GM03348 (cell line): Measurements from ENCODE around the gene ZNF529.
A peak's percentile ranks its signal among the peaks of the same experiment; 100 is the strongest.
"Not testable (repeated sequence)": the region's sequence is repeated elsewhere in the genome, so short reads cannot be mapped to it uniquely, and the experiment has no call there.

ENCODE experiments used
- DNase-seq: peaks from one replicate; pipeline ENCODE4 v3.0.0; 2012; ENCODE audit warnings: low spot score

ZNF529 gene

DNA sequence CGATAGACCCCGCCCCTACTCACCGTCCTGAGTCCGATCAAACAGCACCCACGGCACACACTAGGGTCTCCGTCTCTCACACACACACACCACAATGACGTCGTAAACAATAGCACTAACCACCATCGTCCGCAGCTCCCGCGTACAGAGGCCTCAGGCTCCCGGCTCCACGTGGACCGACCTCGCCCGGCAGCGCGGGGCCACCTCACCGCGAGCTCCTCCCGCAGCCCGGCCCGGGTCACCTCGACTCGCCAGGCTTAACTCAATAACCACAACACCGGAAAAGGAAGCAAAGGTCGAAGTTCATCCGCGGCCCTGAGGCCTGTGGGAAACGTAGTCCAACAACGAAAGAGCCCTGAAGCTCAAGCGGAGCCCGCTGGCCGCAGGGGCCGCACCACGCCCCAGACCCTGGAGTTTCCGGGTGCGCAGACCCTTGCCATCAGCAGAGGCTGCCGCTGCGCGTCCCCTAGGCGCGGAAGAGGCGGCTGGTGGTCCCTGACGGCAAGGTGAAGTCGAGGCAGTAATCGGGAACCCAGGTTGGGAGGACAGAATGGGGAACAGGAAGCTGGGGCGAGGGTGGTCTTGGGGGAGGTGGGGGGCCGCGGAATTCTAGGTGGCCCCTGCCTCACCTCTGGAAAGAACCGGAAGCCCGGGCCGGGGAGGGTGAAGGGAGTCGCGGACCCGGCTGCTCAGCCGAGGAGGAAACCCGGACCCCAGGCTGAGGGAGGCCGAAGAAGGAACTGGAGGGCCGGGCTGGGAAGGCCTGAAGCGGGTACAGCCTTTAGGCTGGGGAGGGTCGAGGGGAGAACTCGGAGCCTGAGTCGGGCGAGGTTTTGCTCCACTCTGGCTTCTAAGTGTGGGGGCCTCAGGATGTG is at the start of gene ZNF529:
Gene ZNF529, minus strand, starts transcription at position 273 of the 875 bp plus-strand sequence. CDS start 946 bp downstream, outside the sequence.
- peak; percentile 95 for DNase-seq

DNA sequence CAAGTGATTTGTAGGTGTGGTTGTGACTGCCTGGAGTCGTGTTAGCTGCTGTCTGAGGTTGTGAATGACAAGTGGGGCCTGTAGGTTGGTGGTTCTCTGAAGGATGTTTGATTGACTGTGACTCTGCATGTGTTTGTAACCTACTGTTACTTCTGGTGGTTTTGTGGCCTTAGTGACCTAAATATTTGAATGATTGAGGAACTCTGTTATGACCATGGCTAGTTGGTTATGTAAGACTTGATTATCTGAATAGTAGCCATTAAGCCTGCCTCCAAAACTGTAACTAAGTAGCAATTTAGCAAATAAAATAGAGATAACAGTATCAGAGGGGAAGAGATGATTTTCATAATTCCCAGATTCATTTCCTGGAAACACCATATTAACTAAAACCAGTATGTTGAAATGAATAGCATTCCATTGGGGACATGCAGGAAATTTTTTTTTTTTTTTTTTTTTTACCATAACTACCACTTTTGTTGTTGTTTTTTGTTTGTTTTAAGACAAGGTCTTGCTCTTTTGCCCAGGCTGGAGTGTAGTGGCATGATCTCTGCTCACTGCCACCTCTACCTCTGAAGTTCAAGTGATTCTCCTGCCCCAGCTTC is 32.9 kb upstream of the ZNF529 start:
- no peak for DNase-seq

DNA sequence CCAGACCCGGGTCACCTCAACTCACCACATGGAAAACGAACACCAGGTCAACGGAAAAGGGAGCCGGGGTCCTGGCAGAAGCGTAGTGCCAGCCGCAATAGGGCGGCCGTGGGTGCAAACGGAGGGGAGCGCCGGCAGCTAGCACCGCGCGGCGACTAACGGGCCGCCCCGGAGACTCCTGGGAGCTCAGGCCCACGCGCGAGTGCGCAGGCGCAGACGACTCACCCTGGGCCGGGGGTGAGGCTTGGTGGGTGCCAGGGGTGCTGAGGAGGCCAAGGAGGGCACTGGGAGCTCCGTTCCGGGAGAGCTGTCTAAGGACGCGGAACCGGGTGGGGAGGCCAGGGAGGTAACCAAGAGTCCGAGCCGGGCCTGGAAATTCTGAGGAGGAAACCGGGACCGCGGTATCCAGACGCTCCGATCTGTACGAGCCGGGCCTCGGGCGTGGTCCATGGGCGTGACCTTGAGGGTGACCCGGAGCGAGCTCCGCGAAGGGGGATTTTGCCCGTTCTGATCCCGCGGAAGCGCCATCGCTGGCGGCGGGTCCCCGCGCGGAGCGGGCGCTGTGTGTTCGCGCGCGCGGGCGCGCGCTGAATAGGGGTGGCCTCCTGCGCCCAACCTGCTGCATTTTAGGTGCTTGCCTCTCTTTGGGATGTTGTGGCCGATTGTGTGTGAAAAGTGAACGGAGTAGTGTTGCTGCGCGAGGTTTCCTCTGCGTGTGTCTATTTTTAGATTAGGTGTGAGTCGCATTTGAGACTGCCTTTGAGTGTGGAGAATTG is 32.2 kb upstream of the ZNF529 start, which contains the start of gene ZNF382:
Gene ZNF382, plus strand, starts transcription at position 213 of the 776 bp plus-strand sequence. CDS start 4,602 bp downstream, outside the sequence.
- peak; percentile 94 for DNase-seq

DNA sequence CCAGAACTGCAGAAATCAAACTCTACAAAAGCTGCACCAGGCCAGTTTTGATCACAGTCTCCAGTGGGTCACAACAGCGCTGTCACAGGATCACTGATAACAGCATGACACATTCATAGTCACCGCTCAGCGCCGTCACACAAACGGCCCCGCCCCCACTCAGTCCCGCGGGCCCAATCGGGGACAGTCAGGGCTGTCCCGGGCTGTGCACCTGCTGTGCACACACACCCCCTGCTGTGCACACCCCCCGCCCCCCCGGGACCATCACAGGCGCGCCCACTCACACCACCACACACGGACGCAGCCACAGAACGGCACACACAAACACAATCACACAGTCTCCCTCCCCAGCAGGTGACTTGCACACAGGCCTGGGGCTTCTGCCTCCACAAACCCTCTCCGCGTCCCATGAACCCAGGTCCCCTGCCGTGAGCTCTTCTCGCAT is 31.6 kb upstream of the ZNF529 start:
- peak; percentile 50 for DNase-seq

DNA sequence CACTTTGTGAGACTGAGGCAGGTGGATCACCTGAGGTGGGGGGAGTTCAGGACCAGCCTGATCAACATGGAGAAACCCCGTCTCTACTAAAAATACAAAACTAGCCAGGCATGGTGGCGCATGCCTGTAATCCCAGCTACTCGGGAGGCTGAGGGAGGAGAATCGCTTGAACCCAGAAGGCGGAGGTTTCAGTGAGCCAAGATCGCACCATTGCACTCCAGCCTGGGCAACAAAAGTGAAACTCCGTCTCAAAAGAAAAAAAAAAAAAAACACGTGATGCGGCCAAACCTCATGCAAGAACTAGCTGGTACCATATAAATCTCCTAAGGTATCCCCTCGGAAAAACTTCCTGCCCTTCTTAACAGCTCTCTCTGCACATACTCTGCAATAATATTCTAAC is 29.6 kb upstream of the ZNF529 start:
- not testable (repeated sequence) for DNase-seq

DNA sequence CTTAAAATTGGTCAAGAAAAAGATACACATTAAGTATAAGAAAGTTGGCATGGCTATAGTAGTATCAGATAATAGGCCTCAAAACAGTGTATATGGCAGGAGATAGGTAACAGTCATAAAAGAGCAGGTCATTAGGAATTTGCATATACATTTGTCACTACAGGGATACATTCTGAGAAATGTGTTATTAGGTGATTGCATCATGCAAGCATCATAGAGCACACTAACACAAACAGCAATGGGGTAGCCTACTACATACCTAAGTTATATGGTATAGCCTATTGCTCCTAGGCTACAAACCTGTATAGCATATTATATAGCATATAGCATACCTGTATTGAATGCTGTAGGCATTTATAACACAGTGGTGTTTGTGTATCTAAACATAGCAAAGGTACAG is 6.2 kb upstream of the ZNF529 start:
- no peak for DNase-seq

DNA sequence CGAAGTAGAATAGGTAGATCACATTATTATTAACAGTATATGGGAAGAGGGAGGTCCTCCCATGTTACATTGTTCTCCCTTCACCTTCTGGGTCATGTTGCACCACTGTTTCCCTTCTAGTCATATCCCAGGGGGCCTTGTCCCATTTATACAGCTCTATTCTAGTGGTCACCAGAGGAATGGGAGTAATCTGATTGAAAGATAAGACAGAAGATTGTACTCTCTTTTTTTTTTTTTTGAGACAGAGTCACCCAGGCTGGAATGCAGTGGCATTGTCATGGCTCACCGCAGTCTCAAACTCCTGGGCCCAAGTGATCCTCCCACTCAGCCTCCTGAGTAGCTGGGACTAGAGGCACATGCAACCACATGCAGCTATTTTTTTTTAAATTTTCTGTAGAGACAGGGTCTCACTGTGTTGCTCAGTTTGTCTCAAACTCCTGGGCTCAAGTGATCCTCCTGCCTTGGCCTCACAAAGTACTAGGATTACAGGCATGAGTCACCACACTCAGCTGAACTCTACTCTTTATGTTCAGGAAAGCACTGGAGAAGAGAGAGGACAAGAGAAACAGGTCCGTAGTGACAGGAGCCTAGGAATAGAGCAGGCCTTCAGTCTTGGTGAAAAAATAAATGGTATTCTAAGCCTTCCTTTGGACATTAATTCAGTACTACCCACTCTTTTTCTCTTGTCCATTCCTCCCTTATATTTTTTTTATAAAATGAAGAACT is 4.3 kb upstream of the ZNF529 start:
- no peak for DNase-seq

DNA sequence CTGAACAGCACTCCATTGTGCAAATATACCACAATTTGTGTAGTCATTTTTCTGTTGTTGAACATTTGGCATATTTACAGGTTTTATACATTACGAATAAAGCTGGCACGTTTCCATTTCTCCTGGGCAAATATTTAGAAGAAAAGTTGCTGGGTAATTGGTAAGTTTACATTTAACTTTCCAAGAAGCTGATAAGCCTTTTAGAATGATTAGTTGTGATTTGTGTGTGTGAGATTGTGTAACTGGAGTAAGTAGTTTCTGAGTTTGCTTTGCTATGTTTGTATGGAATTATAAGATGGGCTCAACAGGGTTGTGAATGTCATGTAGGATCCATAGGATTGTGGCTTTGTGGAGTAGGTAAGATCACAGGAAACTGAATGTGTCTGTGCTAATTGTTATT is 1.6 kb upstream of the ZNF529 start:
- no peak for DNase-seq

DNA sequence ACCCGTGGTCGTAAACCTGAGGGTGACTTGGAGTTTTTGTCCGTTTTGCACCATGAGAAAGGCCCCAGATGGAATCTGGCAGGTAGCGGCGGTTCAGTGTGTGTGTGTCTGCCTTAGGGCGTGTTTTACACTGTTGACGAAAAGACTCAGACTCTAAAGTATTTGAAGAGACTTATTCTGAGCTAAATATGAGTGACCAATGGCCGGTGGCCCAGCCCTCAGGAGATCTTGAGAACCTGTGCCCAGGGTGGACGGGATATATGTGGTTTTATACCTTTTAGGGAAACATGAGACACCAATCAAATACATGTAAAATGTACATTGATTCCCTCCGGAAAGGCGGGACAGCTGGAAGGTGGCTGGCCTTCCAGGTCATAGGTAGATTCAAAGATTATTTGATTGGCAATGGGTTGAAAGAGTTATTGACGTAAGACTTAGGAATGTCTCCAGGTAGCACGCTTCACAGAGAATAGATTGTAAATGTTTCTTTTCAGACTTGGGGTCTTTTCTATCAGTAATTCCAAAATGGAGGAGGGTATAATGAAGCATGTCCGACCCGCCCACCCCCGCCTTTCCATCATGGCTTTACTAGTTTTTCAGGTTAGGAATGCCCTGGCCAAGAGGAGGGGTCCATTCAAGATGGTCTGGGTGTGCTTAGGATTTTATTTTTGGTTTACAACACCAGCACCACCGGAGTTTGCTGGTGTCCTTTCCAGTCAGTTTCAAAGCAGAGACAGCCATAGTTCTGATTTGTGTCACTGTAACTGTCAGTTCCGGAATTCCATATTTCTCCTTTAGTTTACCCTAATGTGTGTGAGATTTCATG is 1.0 kb upstream of the ZNF529 start:
- no peak for DNase-seq

DNA sequence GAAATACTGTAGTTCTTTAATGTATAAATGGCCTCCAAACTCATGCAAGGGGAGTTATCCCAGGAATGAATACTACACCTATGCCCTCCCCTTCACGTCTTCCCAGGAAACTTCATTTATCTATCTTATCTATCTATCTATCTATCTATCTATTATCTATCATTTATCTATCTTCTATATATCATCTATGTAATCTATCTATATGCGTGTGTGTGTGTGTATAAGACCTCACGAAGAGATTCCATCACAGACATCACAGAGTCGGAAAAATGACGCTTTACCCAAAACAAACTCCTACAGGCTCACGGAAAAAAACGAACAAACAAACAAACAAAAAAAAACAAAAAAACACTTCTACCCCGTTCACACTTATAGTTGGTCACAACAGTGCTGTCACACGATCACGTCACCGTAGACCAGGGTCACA is 486 bp downstream of the ZNF529 start:
- DNase-seq = no peak

DNA sequence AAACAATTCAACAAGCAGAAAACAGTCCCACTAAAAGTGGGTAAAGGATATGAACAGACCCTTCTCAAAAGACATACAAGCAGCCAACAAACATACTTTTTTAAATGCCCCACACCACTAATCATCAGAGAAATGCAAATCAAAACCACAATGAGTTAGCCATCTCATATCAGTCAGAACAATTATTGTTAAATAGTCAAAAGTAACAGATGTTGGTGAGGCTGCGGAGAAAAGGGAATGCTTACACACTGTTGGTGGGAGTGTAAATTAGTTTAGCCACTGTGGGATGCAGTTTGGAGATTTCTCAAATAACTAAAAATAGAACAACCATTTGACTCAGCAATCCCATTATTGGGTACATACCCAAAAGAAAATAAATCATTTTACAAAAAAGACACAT is 8.7 kb downstream of the ZNF529 start:
- DNase-seq = no peak

DNA sequence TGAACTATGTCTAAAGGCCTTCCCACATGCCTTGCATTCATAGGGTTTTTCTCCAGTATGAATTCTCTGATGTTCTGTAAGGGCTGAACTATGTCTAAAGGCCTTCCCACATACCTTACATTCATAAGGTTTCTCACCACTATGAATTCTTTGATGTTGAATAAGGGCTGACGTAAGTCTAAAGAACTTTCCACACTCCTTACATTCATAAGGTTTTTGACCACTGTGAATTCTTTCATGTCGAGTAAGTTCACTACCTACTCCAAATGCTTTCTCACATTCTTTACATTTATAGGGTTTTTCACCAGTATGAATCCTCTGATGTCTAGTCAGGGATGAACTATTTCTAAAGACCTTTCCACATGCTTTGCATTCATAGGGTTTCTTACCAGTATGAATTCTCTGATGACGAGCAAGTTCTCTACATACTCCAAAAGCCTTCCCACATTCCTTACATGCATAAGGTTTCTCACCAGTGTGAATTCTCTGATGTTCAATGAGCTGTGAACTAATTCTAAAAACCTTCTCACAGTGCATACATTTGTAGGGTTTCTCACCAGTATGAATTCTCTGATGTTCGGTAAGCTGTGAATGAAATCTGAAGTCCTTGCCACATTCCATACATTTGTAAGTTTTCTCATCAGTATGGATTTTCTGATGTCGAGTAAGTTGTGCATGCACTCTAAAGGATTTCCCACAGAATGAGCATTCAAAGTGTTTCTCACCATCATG is 25.9 kb downstream of the ZNF529 start:
- DNase-seq = no peak

DNA sequence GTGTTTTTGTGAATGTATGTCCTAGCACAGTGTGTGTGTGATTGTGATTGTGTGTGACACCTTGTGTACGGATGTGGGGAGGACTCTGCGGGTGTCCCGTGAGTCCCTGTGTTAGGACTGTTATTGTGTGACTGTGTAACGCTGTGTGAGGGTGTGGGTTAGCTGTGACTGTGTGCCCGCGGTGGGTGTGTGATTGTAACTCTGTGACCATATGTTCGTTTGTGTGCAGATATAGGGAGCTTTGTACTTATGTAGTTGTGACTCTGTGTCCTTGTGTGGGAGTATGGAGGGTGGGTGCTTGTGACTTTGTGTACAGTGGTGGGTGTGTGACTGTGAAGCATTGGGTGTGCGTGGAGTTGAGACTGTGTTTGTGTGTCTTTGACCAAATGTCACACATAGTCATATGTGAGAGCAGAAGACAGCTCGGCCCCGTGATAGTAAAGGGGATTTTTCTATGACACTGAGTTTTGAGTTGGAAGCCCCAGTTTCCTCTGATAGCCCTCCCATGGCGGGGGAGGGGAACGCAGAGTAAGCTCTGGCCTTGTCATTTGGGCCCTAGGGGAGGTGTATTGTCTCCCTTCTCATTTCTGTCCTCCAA is 44.1 kb downstream of the ZNF529 start:
- peak; percentile 25 for DNase-seq

DNA sequence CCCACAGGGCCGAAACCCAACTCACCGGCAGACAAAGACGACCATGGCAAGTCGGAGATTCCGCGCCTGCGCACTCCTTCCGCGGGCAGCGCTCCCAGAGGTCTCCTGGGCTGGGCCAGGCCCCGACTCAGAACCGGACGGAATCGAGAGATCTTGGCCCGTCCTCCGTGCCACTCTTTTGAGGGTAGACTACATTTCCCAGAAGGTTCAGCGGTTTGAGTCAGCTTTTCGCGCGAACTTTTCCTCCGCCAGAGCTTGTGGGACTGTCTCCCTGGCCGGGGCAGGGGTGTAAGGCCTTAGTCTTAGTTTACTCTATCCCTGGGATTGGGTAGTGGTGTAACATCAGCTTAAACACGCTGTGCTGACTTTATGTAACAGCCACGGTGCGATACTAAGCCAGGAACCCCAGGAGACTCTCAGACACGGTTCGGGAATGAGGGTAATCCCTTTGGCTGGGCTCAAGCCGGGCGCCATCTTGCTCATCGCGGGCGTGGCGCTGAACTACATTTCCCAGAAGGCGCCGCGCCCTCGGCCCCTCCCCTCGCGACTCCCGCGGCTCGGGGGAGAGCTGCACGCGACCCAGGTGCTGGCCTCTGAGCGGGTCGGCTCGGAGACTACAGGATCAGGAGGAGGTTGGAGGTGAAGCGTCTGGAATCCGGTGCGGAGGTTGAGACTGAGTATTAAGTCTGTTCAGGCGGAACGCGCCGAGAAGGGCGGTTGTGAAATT is 44.7 kb downstream of the ZNF529 start, which contains the start of gene ZNF260:
Gene ZNF260, minus strand, starts transcription at position 78 of the 727 bp plus-strand sequence. CDS start 13,033 bp downstream, outside the sequence.
- peak; percentile 97 for DNase-seq

DNA sequence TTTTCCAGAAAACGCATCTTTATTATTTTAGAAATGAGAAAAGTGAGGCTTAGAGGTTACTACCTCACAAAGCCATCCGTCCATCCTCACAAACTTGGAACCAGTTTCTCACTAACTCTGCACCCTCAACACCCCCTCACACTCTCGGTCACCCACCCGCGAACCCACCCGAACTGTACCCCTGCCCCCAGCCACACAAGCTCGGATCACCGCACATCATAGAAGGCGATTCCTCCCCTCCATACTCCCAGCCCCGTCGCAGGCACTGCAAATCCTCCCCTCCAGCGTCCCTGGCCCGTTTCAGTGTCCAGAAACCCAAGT is 45.3 kb downstream of the ZNF529 start:
- no peak for DNase-seq

DNA sequence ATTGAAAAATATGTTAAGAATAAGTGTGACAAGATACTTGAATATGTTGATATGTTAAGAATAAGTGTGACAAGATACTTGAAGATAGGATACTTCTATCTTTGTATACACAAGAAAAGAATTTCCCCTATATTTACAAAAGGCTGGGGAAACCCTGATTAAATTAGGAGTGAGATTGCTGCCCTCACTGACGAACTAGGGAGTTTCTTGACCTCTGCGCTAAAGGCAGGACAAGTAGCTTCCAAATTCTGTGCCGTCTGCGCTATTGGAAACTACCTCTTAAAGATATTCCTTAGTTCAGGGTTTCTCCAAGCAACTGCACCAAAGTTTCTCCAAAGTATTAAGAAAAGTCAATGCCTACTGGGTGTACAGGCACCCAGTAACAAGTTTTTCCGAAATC is 45.8 kb downstream of the ZNF529 start:
- DNase-seq = peak; percentile 5

DNA sequence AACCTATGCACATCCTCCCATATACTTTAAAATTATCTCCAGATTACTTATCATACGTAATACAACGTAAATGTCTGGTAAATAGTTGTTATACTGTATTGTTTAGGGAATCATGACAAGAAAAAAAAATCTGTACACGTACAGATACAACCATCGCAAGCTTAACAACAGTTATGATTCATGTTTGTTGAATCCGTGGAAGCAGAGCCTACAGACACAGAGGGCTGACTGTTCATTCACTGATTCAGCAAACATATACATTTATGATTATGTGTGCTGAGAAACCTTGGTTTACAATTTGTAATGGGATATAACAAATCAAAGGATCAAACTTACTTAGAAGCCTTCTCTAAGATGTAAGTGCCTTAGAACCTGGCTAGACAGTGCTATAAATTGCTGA is 46.5 kb downstream of the ZNF529 start:
- no peak for DNase-seq

DNA sequence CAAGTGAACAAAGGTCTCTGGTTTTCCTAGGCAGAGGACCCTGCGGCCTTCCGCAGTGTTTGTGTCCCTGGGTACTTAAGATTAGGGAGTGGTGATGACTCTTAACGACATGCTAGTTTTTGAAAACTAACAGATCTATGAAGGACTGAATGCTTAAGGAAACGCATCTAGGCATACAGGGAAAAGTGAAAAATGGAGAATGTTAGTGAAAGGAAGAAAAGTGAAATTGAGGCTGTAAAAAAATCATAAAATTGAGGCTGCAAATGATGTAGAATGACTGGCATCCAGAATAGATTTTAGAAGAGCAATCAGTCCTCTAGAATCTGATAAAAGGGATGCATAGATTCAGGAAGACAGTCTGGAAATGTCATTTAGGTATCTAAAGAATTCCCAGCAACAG is 48.5 kb downstream of the ZNF529 start:
- no peak for DNase-seq

DNA sequence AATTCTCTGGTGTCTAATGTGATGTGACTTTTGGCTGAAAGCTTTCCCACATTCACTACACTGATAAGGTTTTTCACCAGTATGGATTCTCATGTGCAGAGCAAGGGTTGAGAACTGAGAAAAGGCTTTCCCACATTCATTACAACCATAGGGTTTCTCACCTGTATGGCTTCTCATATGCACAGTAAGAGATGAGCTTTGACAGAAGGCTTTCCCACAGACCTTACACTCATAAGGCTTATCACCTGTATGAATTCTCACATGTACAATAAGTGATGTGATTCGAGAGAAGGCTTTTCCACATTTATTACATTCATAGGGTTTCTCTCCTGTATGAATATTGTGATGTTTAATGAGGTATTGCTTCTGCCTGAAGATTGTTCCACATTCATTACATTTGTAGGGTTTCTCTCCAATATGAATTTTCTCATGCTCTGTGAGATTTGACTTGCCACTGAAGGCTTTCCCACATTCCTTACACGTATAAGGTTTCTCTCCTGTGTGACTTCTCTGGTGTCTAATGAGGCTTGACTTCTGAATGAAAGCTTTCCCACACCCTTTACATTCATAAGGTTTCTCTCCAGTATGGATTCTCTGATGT is 59.0 kb downstream of the ZNF529 start:
- no peak for DNase-seq
